Naive B cell (primary cell): Measurements from ENCODE around the gene DCANP1. TPM values are rescaled to one million over a fixed set of nuclear protein-coding genes. Genes with fewer than 3 reads are reported as not detected.

ENCODE experiments used
- ATAC-seq, 2 donors: fragments of 150-1000 bp; cut with Tn5 transposase; 2 replicates each; pipeline ENCODE4 v1.10.0; 2021; ENCODE audit warnings: low read depth in 2 of 2, mild to moderate bottlenecking in 2 of 2, moderate library complexity in 2 of 2
- DNase-seq: peaks from one replicate; pipeline ENCODE4 v3.0.0; 2022
- H3K27ac Mint-ChIP-seq, 6 donors: one replicate each; pipeline ENCODE4 v1.8.0; 2020 to 2022; ENCODE audit warnings: mild to moderate bottlenecking in 6 of 6, mixed read lengths in 6 of 6, moderate library complexity in 5 of 6, inconsistent platforms in 2 of 6
- H3K27me3 Mint-ChIP-seq, 3 donors: one replicate each; pipeline ENCODE4 v1.8.0; 2021 to 2022; ENCODE audit warnings: mixed read lengths in 3 of 3, mild to moderate bottlenecking in 1 of 3
- H3K36me3 Mint-ChIP-seq, 2 donors: one replicate each; pipeline ENCODE4 v1.8.0; 2020 to 2022; ENCODE audit warnings: mixed read lengths in 2 of 2, inconsistent platforms in 1 of 2, mild to moderate bottlenecking in 1 of 2
- H3K4me1 Mint-ChIP-seq, 3 donors: one replicate each; pipeline ENCODE4 v1.8.0; 2020 to 2022; ENCODE audit warnings: mixed read lengths in 3 of 3, inconsistent platforms in 1 of 3, mild to moderate bottlenecking in 1 of 3, moderate library complexity in 1 of 3
- H3K4me3 Mint-ChIP-seq, 8 donors: one replicate each; pipeline ENCODE4 v1.8.0; 2020 to 2022; ENCODE audit warnings: mild to moderate bottlenecking in 8 of 8, mixed read lengths in 8 of 8, moderate library complexity in 8 of 8, inconsistent platforms in 2 of 8
- H3K9me3 Mint-ChIP-seq, 7 donors: one replicate each; pipeline ENCODE4 v1.8.0; 2020 to 2022; ENCODE audit warnings: mixed read lengths in 7 of 7, mild to moderate bottlenecking in 5 of 7, inconsistent platforms in 2 of 7, moderate library complexity in 1 of 7
- polyA plus RNA-seq, 6 donors: library from polyadenylated mRNA; unstranded; fragments of 300-500 nt; fragmentation: Illumina TruSeq; gene quantifications; one replicate each; pipeline ENCODE4 v1.2.3, GENCODE V29; 2021; ENCODE audit warnings: low read depth in 6 of 6

Gene DCANP1
- polyA plus RNA-seq, 6 donors from 2014 or later, result not detected

- no peak for ATAC-seq
Measured at GRCh38 chr5:135487839-135488514, 40.8 kb upstream of the DCANP1 start.

DNA sequence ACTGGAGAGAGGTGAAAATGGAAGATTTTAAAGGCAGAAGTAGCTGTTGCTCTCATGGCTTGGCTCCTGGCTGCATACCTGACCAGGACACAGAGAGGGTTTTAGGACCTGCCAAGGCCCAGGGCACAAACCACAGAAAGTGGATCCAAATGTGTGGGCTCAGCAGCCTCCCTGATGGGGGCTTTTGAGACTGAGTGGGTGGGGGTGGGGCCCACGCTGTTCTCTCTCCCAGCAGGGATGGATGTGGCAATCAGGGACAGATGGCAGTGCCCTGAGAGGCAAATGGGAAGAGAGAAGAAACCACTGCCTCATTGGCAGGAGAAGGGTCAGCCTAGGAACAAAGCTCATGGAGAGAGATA is 39.9 kb upstream of the DCANP1 start:
- DNase-seq (no peak), ATAC-seq (no peak)
- Mint-ChIP-seq H3K4me3 (peak overlapping the region in 2 of 8 donors; percentile 7 to 32), H3K27ac (peak overlapping the region in 1 of 6 donors; percentile 82), H3K9me3 (peaks cover 0 to 5% (median 0%) of the 10 kb centered on the region in 7 donors), H3K4me1 (peaks cover 4 to 12% (median 9%) of the 10 kb centered on the region in 3 donors), H3K36me3 (peaks cover 0 to 7% of the 10 kb centered on the region in 2 donors), H3K27me3 (peaks cover 57 to 82% (median 71%) of the 10 kb centered on the region in 3 donors)

More at GRCh38 chr5:135487839-135488514, 40.8 kb upstream of the DCANP1 start:
- H3K27me3 Mint-ChIP-seq, result peaks cover 67 to 92% (median 81%) of the 10 kb centered on the region in 3 donors
- H3K4me1 Mint-ChIP-seq, result peaks cover 4 to 12% (median 9%) of the 10 kb centered on the region in 3 donors
- peaks cover 0 to 5% (median 0%) of the 10 kb centered on the region in 7 donors for H3K9me3 Mint-ChIP-seq
- DNase-seq, result no peak
- H3K27ac Mint-ChIP-seq, result peak overlapping the region in 1 of 6 donors; percentile 85
- H3K36me3 Mint-ChIP-seq, result peaks cover 0 to 7% of the 10 kb centered on the region in 2 donors
- no peak overlapping the region for H3K4me3 Mint-ChIP-seq

DNA sequence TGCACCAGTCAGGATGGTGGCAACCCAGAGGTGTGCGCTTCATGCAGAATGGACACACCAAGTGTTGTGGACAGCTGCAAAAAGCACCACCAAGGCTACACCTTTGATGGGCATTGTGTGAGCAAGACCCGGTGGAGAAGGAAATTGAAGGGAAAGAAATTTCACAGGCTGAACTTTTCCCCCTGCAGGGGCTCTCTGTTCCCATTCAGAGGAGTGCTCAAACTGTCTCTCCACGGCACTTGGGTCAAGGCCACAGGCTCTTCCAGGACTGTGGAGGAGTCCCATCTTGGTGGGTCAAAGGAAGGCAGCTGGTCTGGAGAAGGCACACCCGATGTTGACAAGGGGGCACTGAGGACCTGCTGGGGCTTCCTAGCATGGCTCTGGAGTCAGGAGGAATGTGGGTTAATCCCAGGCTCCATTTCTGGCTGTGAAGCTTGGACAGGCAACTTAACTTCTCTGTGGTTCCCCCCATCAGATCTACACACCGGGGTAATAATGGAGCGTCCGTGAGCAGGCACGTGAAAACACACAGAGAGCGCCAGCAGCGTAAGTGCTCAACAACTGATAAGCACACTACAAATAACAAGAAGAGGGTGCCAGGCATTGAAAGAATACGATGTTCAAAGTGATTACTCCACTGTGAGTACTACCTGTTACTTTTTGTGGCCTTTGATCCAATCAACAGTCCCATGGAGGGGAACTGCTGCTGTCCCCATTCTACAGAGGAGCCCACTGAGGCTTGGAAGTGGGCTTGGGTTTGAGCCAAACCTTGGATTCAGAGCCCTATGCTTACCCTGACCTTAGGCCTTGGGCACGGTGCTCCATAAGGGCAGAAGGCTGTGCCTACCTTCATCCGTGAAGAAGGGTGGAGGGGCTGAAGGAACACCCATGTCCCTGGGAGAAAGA is 39.2 kb upstream of the DCANP1 start:
- H3K36me3 Mint-ChIP-seq, result peaks cover 0 to 7% of the 10 kb centered on the region in 2 donors

DNA sequence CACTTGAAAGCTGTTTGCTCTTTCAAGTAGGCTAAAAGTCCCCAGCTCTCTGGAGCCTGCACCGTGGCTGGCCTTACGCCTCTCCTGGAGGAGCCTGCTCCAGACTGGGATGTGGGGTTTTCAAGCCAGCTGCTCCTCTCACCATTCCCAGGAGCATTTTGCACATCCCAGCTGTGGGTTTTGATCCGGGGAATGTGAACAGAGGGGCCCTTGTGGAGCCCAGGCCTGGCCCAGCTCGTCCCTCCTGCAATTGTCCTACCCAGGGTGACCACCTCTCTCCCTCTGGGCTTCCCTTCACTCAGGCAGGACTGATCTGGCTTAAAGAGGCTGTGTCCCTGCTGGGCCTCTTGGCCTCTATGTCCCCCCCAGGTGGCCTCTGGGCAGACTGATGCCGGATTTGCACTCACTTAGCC is 37.5 kb upstream of the DCANP1 start:
- Mint-ChIP-seq H3K4me1 (peaks cover 0 to 10% (median 4%) of the 10 kb centered on the region in 3 donors), H3K9me3 (peaks cover 0 to 5% (median 0%) of the 10 kb centered on the region in 7 donors), H3K36me3 (peaks cover 0 to 2% of the 10 kb centered on the region in 2 donors), H3K27ac (no peak overlapping the region), H3K27me3 (peaks cover 51 to 68% (median 51%) of the 10 kb centered on the region in 3 donors), H3K4me3 (no peak overlapping the region)
- no peak for ATAC-seq
- DNase-seq, result no peak

More for the DNA sequence above, 39.2 kb upstream of the DCANP1 start:
- peak overlapping the region in 1 of 8 donors; percentile 7 for H3K4me3 Mint-ChIP-seq
- no peak for DNase-seq
- peaks cover 4 to 12% (median 9%) of the 10 kb centered on the region in 3 donors for H3K4me1 Mint-ChIP-seq
- H3K27me3 Mint-ChIP-seq, result peaks cover 55 to 76% (median 65%) of the 10 kb centered on the region in 3 donors
- H3K9me3 Mint-ChIP-seq, result peaks cover 0 to 5% (median 0%) of the 10 kb centered on the region in 7 donors
- peak overlapping the region in 1 of 6 donors; percentile 82 for H3K27ac Mint-ChIP-seq
- ATAC-seq, result no peak

- Mint-ChIP-seq H3K4me1 (peaks cover 0 to 2% (median 0%) of the 10 kb centered on the region in 3 donors), H3K27ac (no peak overlapping the region), H3K36me3 (no peaks in the 10 kb centered on the region), H3K27me3 (peaks cover 47 to 58% (median 47%) of the 10 kb centered on the region in 3 donors), H3K4me3 (no peak overlapping the region), H3K9me3 (peaks cover 0 to 2% (median 0%) of the 10 kb centered on the region in 7 donors)
- DNase-seq, result no peak
- no peak for ATAC-seq
Measured at GRCh38 chr5:135483254-135483653, 36.1 kb upstream of the DCANP1 start.

DNA sequence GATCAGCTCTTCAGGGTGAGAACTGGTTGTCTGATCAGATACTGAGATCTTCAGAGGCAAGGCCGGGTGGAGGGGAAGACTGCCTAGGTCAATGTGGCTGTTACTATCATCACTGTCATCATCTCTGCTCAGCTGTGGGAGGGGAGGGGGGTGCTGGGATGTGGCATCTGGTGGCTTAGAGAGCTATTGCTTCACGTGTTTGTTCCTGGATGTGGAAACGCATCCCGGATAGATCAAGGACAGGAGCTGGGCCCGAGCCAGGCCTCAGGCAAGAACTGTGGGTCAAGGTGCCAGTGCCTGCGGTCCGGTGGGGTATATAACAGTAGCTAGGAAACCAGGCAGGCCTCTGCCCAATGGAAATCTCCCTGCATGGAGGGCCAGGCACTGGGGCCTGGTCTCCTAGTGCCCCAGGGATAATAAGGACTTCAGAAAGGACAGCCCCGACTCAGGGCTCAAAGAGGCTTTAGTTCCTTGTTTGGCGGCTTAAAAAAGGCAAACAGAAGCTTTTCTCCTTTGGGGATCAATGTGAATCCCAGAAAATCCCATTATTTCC is 35.3 kb upstream of the DCANP1 start:
- peaks cover 39 to 50% (median 40%) of the 10 kb centered on the region in 3 donors for H3K27me3 Mint-ChIP-seq
- no peaks in the 10 kb centered on the region for H3K9me3 Mint-ChIP-seq
- no peaks in the 10 kb centered on the region for H3K36me3 Mint-ChIP-seq
- no peaks in the 10 kb centered on the region for H3K4me1 Mint-ChIP-seq
- H3K27ac Mint-ChIP-seq, result no peak overlapping the region
- ATAC-seq, result no peak
- no peak overlapping the region for H3K4me3 Mint-ChIP-seq
- DNase-seq, result no peak

DNA sequence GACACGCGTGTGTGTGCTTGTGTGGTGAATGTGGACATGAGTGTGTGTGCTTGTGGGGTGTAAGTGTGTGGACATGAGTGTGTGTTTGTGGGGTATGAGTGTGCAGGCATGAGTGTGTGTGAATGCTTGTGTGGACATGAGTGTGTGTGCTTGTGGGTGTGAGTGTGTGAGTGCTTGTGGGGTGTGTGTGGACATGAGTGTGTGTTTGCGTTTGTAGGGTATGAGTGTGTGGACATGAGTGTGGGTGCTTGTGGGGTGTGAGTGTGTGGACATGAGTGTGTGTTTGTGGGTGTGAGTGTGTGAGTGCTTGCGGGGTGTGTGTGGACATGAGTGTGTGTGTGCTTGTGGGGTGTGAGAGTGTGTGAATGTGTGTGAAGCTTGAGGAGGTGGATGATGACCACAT is 34.8 kb upstream of the DCANP1 start:
- H3K36me3 Mint-ChIP-seq, result no peaks in the 10 kb centered on the region
- H3K27ac Mint-ChIP-seq, result no peak overlapping the region
- no peaks in the 10 kb centered on the region for H3K4me1 Mint-ChIP-seq
- no peak overlapping the region for H3K4me3 Mint-ChIP-seq
- peaks cover 36 to 47% (median 36%) of the 10 kb centered on the region in 3 donors for H3K27me3 Mint-ChIP-seq
- ATAC-seq (no peak), DNase-seq (no peak)
- no peaks in the 10 kb centered on the region for H3K9me3 Mint-ChIP-seq

GRCh38 chr5:135481387-135481786 is 34.2 kb upstream of the DCANP1 start:
- no peak overlapping the region for H3K27ac Mint-ChIP-seq
- ATAC-seq, result no peak
- H3K4me1 Mint-ChIP-seq, result no peaks in the 10 kb centered on the region
- no peak overlapping the region for H3K4me3 Mint-ChIP-seq
- no peaks in the 10 kb centered on the region for H3K9me3 Mint-ChIP-seq
- H3K27me3 Mint-ChIP-seq, result peaks cover 31 to 47% (median 36%) of the 10 kb centered on the region in 3 donors
- H3K36me3 Mint-ChIP-seq, result no peaks in the 10 kb centered on the region
- no peak for DNase-seq

DNA sequence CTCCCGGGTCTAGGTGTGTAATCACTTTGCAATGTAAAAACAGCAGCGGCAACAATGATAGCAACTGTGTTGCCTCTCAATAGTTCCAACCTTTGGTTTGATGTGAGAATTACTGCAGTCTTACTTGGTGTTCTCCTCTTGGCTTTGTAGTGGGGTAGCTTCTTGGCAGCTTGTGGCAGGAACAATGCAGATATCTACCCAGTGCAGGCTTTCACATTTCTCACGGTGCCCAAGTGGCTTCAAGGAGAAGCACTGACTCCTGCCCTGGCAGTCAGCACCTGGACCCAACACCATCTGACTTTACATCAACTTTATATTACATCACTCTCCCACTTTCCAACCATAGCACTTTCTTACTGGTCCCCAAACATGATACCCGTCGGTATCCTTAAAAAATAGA is 33.4 kb upstream of the DCANP1 start:
- H3K27me3 Mint-ChIP-seq, result peaks cover 26 to 42% (median 33%) of the 10 kb centered on the region in 3 donors
- H3K4me1 Mint-ChIP-seq, result no peaks in the 10 kb centered on the region
- H3K9me3 Mint-ChIP-seq, result no peaks in the 10 kb centered on the region
- no peak overlapping the region for H3K4me3 Mint-ChIP-seq
- no peaks in the 10 kb centered on the region for H3K36me3 Mint-ChIP-seq
- DNase-seq, result no peak
- ATAC-seq, result no peak
- no peak overlapping the region for H3K27ac Mint-ChIP-seq

DNA sequence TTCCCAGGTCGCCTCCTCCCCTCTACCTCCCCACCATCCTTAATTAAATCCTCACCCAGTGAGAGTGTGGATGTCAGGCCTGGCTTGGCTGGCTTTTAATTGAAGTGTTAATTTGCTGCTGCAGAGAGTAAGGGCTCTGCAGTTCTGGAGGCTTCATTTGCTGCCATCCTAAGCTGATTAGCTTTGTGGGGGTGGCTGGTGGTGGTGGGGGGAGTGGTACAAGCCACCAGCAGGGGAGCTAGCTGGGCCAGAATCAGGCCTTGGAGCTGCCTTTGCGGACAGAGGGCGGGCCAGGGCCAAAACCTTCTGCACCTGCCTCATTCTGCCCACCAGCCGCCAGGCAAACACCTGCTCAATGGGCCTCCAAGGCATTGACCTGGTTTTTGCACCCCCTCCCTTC is 31.8 kb upstream of the DCANP1 start:
- no peaks in the 10 kb centered on the region for H3K9me3 Mint-ChIP-seq
- no peaks in the 10 kb centered on the region for H3K36me3 Mint-ChIP-seq
- ATAC-seq, result no peak
- no peak for DNase-seq
- H3K4me3 Mint-ChIP-seq, result no peak overlapping the region
- no peaks in the 10 kb centered on the region for H3K4me1 Mint-ChIP-seq
- H3K27ac Mint-ChIP-seq, result no peak overlapping the region
- peaks cover 24 to 36% (median 28%) of the 10 kb centered on the region in 3 donors for H3K27me3 Mint-ChIP-seq

DNA sequence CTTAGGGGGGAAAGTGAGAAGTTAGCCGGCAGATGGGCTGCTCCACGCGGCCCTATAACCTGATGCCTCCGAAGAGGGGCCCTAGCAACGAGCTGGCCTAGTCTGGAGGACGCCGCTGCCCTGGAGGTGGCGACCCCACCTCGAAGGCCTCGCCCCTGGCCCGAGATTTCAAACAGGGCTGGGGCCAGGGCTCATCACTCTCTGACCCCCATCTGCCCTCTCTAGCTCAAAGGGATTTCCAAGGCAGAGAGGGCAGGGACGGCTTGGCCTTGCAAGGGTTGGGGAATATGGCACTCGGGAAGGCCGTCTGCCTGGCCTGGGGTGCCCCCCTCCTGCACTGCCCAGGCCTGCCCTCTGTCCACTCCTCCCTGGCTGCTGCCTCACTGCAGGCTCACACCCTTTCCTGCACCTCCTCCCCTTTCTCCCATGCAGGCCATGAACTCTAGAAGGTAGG is 30.5 kb upstream of the DCANP1 start:
- H3K4me3 Mint-ChIP-seq, result no peak overlapping the region
- no peaks in the 10 kb centered on the region for H3K4me1 Mint-ChIP-seq
- H3K9me3 Mint-ChIP-seq, result no peaks in the 10 kb centered on the region
- DNase-seq (no peak), ATAC-seq (no peak)
- peaks cover 15 to 39% (median 36%) of the 10 kb centered on the region in 3 donors for H3K27me3 Mint-ChIP-seq
- H3K27ac Mint-ChIP-seq, result no peak overlapping the region
- H3K36me3 Mint-ChIP-seq, result no peaks in the 10 kb centered on the region

DNA sequence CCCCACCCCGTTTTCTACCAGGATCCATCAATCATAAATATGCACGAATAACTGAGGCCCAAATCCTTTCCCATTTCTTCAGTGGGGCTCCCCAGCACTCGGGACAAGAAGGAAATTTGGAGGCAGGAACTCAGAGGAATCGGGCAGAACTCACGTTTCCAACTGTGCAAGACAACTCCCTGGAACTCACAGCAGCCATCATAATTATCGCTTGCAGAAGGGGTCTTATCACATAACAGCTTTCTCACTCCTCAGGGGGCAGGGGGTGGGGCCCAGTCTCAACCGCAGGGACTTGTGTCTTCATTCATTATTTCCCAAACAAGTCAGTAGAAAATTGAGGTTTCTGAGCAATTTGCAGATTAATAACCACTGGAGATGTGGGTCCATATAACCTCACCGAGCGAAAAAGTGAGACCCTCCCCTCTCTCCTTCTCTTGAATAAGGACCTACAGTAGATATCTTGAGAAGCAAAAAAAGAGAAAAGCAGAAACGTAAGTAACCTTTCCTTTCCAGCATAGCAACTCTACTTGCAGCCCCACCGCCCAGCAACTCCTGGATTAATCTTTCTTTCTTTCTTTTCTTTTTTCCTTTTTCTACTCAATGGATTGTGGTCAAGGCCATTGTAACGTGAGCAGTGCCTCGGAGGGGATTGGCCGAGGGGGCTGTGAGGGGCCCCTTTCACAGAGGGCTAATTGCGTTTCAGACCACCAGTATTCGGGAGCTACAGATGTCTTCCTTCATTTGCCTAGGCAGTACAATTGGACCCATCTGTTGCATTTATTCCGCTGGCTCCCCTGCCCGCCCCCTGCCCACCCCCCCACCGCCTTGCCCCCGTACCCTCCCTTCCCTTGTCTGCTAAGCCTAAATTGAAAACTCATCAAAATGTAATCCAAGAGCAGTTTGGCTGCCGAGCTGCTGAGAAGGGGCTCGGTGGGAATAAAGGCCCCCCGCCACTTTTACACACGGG is 29.8 kb upstream of the DCANP1 start:
- Mint-ChIP-seq H3K36me3 (no peaks in the 10 kb centered on the region), H3K9me3 (no peaks in the 10 kb centered on the region), H3K4me3 (no peak overlapping the region), H3K27ac (no peak overlapping the region), H3K27me3 (peaks cover 21 to 45% (median 43%) of the 10 kb centered on the region in 3 donors), H3K4me1 (no peaks in the 10 kb centered on the region)
- DNase-seq, result no peak
- ATAC-seq, result no peak
